SK-N-MC (cell line): Measurements from ENCODE around the gene GGCX.

Source experiments
- EZH2 ChIP-seq: fragments of 200-600 bp; sonication (generic); IDR thresholded peaks from one replicate; pipeline ENCODE4 v1.6.1; 2017; ENCODE audit warnings: antibody characterized with exemption
- POLR2AphosphoS5 ChIP-seq: IDR thresholded peaks from 2 replicates; pipeline ENCODE4 v1.6.1; 2012; ENCODE audit warnings: mild to moderate bottlenecking, low read depth, low read length, borderline replicate concordance

- TF ChIP-seq POLR2AphosphoS5 (no peak), EZH2 (no peak)
These were observed 29.7 kb downstream of the GGCX start for GRCh38 chr2:85531589-85531988.
